HEK293T (cell line): ENCODE measurements around the gene DESI1.
"Not testable (repeated sequence)": the region's sequence is repeated elsewhere in the genome, so short reads cannot be mapped to it uniquely, and the experiment has no call there.

Experiments
- CTCF ChIA-PET: fragments of 350-600 bp; formaldehyde crosslinking; extraction: SDS; loops from one replicate; lab custom pipeline; 2021; ENCODE audit warnings: antibody characterized with exemption, inconsistent platforms; lab: Yijun Ruan, JAX
- POLR2A ChIA-PET: fragments of 350-600 bp; formaldehyde crosslinking; extraction: SDS; loops from one replicate; lab custom pipeline; 2020; ENCODE audit warnings: antibody characterized with exemption, inconsistent platforms; lab: Yijun Ruan, JAX
- DNase-seq: peaks from one replicate; pipeline ENCODE4 v3.0.0; 2012; ENCODE audit warnings: mixed read lengths; ENCODE audit errors: extremely low spot score
- ARNT ChIP-seq: fragments of 450-650 bp; IDR thresholded peaks from 2 replicates; pipeline ENCODE4 v1.6.1; 2017; ENCODE audit warnings: mild to moderate bottlenecking
- BHLHE40 ChIP-seq: fragments of 450-650 bp; IDR thresholded peaks from 2 replicates; pipeline ENCODE4 v1.6.1; 2016; ENCODE audit warnings: mild to moderate bottlenecking, moderate library complexity, borderline replicate concordance
- CTBP1 ChIP-seq: fragments of 450-650 bp; IDR thresholded peaks from 2 replicates; pipeline ENCODE4 v1.6.1; 2016; ENCODE audit warnings: borderline replicate concordance
- ELF4 ChIP-seq: fragments of 450-650 bp; IDR thresholded peaks from 2 replicates; pipeline ENCODE4 v1.6.1; 2017; ENCODE audit warnings: antibody characterized with exemption
- FOXA1 ChIP-seq: fragments of 450-650 bp; IDR thresholded peaks from 2 replicates; pipeline ENCODE4 v1.6.1; 2016; ENCODE audit warnings: mild to moderate bottlenecking
- FOXK2 ChIP-seq: fragments of 450-650 bp; IDR thresholded peaks from 2 replicates; pipeline ENCODE4 v1.6.1; 2016; ENCODE audit warnings: mild to moderate bottlenecking
- FOXM1 ChIP-seq: fragments of 450-650 bp; IDR thresholded peaks from 2 replicates; pipeline ENCODE4 v1.6.1; 2017; ENCODE audit warnings: mild to moderate bottlenecking, borderline replicate concordance
- HDGF ChIP-seq: fragments of 450-650 bp; IDR thresholded peaks from 2 replicates; pipeline ENCODE4 v1.6.1; 2017; ENCODE audit warnings: antibody characterized with exemption, borderline replicate concordance
- L3MBTL2 ChIP-seq: fragments of 450-650 bp; conservative IDR thresholded peaks from 2 replicates; pipeline ENCODE4 v1.6.1; 2016; ENCODE audit warnings: mild to moderate bottlenecking
- LEF1 ChIP-seq: fragments of 450-650 bp; IDR thresholded peaks from 2 replicates; pipeline ENCODE4 v1.6.1; 2017; ENCODE audit warnings: mild to moderate bottlenecking, borderline replicate concordance
- NFRKB ChIP-seq: fragments of 450-650 bp; IDR thresholded peaks from 2 replicates; pipeline ENCODE4 v1.6.1; 2016; ENCODE audit warnings: mild to moderate bottlenecking, moderate library complexity
- SP1 ChIP-seq: fragments of 450-650 bp; IDR thresholded peaks from 2 replicates; pipeline ENCODE4 v1.6.1; 2017
- SUZ12 ChIP-seq: fragments of 450-650 bp; IDR thresholded peaks from 2 replicates; pipeline ENCODE4 v1.6.1; 2016; ENCODE audit warnings: mild to moderate bottlenecking
- TARDBP ChIP-seq: fragments of 450-650 bp; IDR thresholded peaks from 2 replicates; pipeline ENCODE4 v1.6.1; 2016
- ZNF384 ChIP-seq: fragments of 450-650 bp; IDR thresholded peaks from 2 replicates; pipeline ENCODE4 v1.6.1; 2016
- TF ChIP-seq, protein P1 (sequence below): fragments of 450-650 bp; IDR thresholded peaks from 2 replicates; pipeline ENCODE4 v1.6.1; 2016

The DESI1 gene

DNA sequence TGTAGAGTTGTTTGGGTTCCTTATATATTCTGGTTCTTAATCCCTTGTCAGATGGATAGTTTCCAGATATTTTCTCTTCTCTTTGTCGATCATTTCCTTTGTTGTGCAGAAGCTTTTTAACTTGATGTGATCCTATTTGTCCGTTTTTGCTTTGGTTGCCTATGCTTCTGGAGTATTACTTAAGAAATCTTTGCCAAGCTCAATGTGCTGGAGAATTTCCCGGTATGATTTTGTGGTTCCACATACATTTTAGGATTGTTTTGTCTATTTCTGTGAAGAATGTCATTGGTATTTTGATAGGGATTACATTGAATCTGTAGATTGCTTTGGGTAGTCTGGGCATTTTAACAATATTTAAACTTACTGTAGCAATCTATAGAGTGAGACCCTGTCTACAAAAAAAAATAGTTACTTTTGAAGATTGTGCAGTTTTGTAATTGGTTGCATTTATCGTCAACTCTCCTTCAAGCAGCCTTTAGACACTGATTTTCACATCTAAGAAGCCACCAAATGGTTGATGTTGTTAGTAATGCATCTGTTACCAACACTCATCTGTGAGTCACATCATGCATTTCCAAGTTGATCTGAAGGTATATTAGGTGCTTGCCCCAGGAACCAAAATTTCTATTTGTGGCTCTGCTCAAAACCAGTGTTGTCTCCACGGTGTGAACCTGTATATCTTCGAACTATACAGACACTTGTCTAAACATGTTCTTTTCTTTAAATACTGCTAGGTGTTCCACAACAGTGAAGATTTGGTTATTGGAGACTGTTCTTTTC, 21.7 kb upstream of the DESI1 start:
- no peak for DNase-seq
- ChIA-PET CTCF (no interaction called here), POLR2A (no interaction called here)
- TF ChIP-seq SUZ12 (no peak), SP1 (no peak), ELF4 (no peak), TARDBP (no peak), L3MBTL2 (no peak), NFRKB (no peak), LEF1 (no peak), ARNT (no peak), ZNF384 (no peak), FOXA1 (no peak), BHLHE40 (no peak), FOXM1 (no peak), FOXK2 (no peak)
- TF ChIP-seq, protein P1, sequence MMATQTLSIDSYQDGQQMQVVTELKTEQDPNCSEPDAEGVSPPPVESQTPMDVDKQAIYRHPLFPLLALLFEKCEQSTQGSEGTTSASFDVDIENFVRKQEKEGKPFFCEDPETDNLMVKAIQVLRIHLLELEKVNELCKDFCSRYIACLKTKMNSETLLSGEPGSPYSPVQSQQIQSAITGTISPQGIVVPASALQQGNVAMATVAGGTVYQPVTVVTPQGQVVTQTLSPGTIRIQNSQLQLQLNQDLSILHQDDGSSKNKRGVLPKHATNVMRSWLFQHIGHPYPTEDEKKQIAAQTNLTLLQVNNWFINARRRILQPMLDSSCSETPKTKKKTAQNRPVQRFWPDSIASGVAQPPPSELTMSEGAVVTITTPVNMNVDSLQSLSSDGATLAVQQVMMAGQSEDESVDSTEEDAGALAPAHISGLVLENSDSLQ: no peak

DNA sequence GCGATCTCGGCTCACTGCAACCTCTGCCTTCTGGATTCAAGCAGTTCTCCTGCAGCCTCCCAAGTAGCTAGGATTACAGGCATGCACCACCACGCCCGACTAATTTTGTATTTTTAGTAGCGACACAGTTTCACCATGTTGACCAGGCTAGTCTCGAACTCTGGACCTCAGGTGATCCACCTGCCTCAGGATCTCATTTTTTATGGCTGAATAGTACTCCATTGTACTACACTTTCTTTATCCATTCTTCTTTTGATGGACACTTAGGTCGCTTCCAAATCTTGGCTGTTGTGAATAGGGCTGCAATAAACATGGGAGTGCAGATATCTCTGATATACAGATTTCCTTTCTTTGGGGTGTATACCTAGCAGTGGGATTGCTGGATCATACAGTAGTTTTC, 21.0 kb upstream of the DESI1 start:
- TF ChIP-seq ARNT (no peak), ELF4 (no peak), L3MBTL2 (no peak), FOXK2 (no peak), NFRKB (no peak), BHLHE40 (no peak), SP1 (no peak), FOXM1 (no peak), TARDBP (no peak), SUZ12 (no peak), CTBP1 (no peak), HDGF (no peak), LEF1 (no peak), FOXA1 (no peak)
- TF ChIP-seq, protein P1: no peak
- ChIA-PET POLR2A (no interaction called here), CTCF (no interaction called here)
- DNase-seq: no peak

DNA sequence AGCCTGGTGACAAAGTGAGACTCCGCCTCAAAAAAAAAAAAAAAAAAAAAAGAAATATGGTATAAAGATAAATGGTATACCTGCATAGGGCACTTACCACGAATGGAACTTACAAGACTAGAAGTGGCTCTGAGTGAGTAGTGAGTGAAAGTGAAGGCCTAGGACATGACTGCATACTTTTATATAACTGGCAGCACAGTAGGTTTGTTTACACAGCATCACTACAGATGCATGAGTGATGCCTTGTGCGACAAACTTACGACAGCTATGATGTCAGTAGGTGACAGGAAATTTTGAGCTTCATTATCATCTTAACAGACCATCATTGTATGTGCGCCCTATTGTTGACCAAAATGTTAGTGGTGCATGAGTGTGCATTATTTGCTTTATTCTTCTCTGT, 17.9 kb upstream of the DESI1 start:
- TF ChIP-seq CTBP1 (no peak), BHLHE40 (no peak), HDGF (no peak), ELF4 (no peak), FOXM1 (no peak), SP1 (no peak), NFRKB (no peak), ARNT (no peak), TARDBP (no peak), SUZ12 (no peak), ZNF384 (no peak), LEF1 (no peak), FOXK2 (no peak)
- ChIA-PET CTCF (no interaction called here), POLR2A (interaction anchor here (1.0 to 2.2 kb wide), 3 partner anchors 18 to 49 kb away, joined by 3 to 9 read pairs (median 6); partner anchors contain the start of genes DESI1, PMM1 and XRCC6)
- no peak for DNase-seq

DNA sequence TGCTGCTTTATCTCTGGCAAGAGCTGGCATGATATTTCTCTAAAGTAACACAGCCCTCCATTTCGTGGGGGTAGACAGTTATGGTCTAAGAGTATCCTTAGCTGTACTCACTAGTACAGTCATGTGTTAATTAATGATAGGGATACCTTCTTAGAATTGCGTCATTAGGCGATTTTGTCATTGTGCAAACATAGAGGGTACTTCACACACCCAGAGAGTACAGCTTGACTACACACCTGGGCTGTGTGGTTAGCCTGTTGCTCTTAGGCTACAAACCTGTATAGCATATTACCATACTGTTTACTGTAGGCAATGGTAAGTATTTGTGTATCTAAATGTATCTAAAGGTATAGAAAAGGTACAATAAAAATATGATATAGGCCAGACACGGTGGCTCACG, 17.3 kb upstream of the DESI1 start:
- no peak for TF ChIP-seq NFRKB
- ChIA-PET POLR2A (interaction anchor here (1.5 to 2.2 kb wide), 2 partner anchors 17 to 29 kb away, joined by 6 to 9 read pairs; partner anchors contain the start of genes DESI1 and XRCC6), CTCF (no interaction called here)
- no peak for DNase-seq

DNA sequence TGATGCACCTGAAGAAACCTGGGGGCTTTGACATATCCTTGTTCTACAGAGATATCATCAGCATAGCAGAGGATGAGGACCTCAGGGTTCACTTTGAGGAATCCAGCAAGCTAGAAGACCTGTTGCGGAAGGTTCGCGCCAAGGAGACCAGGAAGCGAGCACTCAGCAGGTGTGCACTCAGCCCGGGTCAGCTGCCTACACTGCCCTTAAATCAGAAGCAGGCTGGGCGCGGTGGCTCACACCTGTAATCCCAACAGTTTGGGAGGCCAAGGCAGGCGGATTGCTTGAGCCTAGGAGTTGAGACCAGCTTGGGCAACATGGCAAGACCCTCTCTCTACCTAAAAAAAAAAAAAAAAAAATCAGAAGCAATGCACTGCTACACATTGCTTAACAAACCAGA, 16.8 kb upstream of the DESI1 start:
- DNase-seq, CTCF ChIA-PET: not testable (repeated sequence)
- POLR2A ChIA-PET: interaction anchor here (2.1 to 2.2 kb wide), 2 partner anchors 17 to 29 kb away, joined by 8 to 9 read pairs; partner anchors contain the start of genes DESI1 and XRCC6

DNA sequence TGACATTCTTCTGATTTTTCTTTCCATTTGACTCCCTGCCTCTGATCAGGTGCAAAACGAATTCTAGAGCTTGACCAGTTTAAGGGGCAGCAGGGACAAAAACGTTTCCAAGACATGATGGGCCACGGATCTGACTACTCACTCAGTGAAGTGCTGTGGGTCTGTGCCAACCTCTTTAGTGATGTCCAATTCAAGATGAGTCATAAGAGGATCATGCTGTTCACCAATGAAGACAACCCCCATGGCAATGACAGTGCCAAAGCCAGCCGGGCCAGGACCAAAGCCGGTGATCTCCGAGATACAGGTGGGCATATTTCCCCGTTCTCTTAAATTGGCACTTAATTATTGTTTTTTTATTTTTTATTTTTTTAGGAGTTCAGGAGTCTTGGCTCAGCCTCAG, 15.6 kb upstream of the DESI1 start:
- no peak for TF ChIP-seq FOXM1
- no peak for TF ChIP-seq SUZ12
- TF ChIP-seq ELF4: no peak
- no peak for TF ChIP-seq L3MBTL2
- CTCF ChIA-PET: no interaction called here
- POLR2A ChIA-PET: interaction anchor here (2.1 kb wide), 1 partner anchor 16 kb away, joined by 8 read pairs; the partner anchor contains the start of genes DESI1 and XRCC6
- no peak for DNase-seq

DNA sequence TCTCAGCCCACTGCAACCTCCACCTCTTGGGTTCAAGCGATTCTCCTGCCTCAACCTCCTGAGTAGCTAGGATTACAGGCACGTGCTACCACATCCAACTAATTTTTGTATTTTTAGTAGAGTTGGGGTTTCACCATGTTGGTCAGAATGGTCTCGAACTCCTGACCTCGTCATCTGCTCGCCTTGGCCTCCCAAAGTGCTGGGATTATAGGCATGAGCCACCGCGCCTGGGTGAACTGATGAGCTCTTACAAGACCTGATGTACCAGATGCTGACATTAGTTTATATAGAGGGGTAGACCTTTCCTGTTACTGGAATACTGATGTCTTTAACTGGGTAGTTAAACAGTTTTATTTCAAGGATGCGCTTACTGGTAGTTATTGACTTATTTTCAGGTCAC, 13.8 kb upstream of the DESI1 start:
- POLR2A ChIA-PET: interaction anchor here (2.1 kb wide), 1 partner anchor 13 kb away, joined by 15 read pairs; the partner anchor contains the start of gene XRCC6
- CTCF ChIA-PET, DNase-seq: not testable (repeated sequence)

DNA sequence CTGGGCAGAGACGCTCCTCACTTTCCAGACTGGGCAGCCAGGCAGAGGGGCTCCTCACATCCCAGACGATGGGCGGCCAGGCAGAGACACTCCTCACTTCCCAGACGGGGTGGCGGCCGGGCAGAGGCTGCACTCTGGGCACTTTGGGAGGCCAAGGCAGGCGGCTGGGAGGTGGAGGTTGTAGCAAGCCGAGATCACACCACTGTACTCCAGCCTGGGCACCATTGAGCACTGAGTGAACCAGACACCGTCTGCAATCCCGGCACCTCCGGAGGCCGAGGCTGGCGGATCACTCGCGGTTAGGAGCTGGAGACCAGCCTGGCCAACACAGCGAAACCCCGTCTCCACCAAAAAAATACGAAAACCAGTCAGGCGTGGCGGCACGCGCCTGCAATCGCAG, 10.8 kb upstream of the DESI1 start:
- POLR2A ChIA-PET: interaction anchor here (1.0 kb wide), 1 partner anchor 11 kb away, joined by 3 read pairs; the partner anchor contains the start of genes DESI1 and XRCC6
- CTCF ChIA-PET: not testable (repeated sequence)

DNA sequence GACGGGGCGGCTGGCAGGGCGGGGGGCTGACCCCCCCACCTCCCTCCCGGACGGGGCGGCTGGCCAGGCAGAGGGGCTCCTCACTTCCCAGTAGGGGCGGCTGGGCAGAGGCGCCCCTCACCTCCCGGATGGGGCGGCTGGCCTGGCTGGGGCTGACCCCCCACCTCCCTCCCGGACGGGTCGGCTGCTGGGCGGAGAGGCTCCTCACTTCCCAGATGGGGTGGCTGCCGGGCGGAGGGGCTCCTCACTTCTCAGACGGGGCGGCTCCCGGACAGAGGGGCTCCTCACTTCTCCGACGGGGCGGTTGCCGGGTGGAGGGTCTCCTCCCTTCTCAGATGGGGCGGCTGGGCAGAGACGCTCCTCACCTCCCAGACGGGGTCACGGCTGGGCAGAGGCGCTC, 10.3 kb upstream of the DESI1 start:
- CTCF ChIA-PET, POLR2A ChIA-PET: not testable (repeated sequence)

More for the DNA sequence above, 10.8 kb upstream of the DESI1 start:
- DNase-seq: not testable (repeated sequence)

More for the DNA sequence above, 10.3 kb upstream of the DESI1 start:
- not testable (repeated sequence) for DNase-seq
